NCI-H1417 treated with DMSO at 0.1 percent for 48 hours (cell line): ENCODE results near the gene PFDN4.
A peak's percentile ranks its signal among the peaks of the same experiment; 100 is the strongest.

Experiments used
- DNase-seq: peaks from one replicate; lab custom pipeline; 2025; lab: John Stamatoyannopoulos, UW

The PFDN4 gene

DNA sequence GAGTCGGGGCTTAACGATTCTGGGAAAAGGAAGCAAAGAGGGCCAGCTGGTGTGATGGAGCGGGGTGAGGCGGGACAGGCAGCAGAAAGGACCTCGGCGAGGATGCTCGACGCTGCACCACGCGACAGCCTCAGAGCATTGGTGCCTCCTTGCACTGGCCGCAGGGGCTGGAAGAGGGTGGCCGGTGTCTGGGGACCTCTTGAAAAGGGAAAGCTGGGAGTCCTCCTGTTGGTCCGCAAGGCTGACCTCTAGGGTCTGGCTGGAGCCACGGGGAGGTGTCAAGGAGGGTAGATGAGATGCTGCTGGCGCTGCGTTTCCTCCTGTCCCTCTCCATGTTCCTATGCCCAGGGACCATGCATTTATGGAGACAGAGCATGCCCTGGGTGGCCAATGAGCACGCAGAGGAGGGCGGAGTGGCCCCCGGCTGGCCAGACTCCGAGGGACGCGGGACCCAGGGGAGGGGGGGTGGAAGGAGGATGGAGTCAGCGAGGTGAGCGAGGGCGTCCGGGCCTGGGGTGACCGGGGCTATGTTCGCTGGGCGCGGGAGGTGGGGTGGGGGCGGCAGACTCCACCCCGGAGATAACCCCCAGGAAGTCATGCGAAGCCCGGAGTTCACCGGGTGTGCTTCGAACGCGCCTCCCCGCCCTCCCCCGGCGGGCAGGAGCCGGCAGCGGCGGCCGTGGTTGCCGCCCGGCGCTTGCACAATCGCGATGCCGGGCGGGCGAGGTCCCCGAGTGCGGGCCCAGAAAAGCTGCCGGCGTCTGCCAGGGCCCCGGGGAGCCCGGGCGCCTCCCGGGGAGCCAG is 34.0 kb upstream of the PFDN4 start, which contains the start of gene CYP24A1:
TSS of gene CYP24A1 (minus strand) at position 334 of the 804 bp plus-strand sequence. CDS start 407 bp downstream, outside the sequence.
- DNase-seq: no peak

DNA sequence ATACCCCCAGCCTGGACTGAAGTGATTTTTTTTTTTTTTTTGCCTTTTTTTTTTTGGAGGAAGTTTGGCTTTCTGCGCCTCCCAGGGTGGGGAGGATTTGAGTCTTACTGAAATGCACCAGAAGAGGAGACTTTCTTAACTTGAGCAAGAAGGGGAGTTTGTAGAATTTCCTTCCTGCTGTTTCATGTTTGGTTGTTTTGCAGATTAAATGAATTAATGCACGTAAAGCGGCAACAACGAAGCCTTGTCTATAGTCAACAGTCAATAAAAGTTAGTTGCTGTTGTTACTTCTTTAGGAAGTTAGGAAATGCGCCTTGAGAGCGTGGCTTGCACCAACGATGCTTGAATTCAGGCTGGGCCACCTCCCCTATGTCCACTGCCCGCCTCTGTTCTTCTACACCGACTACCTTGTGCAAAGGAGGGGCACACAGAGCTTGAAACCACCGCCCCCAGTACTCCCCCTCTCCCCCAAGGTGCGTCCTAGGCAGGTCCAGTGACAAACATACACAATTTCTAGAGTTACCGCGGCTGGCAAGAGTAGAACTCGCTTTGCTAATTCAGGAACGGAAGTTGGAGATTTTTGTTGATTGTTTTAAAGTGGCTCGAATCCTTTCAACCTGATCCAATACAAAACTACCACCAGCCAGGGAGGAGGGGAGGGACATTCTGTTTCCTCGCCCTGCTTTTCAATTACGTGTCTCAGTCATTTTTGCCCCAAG is 33.3 kb upstream of the PFDN4 start:
- DNase-seq: no peak

DNA sequence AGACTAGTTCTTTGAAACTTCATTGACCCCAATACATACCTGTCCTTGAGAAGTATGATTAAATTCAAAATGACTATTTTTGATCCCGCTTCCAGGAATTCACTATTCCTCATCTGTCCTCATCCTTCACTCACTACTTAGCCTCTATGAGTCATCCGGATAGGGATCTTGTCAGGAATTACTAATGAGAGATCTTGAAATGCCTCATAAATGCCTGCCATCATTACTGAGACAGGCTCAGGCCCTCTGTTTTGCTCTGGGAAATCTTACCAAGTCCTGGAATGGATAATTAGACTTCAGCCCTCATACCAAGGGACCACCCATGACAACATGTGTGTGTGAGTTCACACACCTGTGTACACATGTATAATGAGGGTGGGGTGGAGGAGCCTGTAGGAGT is 31.3 kb upstream of the PFDN4 start:
- DNase-seq: no peak

DNA sequence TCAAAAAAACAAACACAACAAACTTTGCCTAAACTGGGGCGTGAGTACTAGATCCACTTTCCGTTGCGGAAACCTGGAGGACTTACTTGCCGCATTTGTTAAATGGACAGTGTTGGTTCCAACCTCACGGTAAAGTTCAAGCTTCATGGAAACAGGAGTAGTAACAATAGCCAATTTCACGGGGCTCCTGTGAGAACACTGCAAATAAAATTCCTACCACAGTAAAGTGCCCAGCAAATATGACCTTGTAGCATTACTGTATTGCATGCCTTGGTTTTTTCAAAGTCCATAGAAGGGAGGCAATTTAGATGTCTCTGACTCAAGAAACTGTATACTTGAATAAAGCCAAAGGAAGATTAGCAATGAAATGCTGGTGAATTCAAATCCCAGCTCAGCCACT is 30.5 kb upstream of the PFDN4 start:
- no peak for DNase-seq

DNA sequence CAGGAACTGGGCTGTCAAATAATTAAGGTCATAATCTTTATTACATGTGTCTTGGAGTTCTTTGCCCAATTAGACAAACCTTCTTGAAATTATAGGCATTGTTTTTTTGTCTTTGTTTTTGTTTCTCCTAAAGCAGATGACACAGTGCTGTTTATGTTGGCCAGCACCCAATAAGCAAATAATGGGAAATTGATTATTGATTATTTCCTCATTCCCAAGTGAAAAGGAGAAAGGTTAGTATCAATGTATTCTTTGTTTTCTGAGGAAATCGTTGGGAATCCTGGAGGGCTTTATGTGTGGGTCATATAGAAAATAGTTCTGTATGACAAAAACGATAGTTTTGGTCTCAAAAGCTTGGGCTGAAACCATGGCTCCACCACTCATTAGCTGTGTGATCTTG is 29.6 kb upstream of the PFDN4 start:
- no peak for DNase-seq

DNA sequence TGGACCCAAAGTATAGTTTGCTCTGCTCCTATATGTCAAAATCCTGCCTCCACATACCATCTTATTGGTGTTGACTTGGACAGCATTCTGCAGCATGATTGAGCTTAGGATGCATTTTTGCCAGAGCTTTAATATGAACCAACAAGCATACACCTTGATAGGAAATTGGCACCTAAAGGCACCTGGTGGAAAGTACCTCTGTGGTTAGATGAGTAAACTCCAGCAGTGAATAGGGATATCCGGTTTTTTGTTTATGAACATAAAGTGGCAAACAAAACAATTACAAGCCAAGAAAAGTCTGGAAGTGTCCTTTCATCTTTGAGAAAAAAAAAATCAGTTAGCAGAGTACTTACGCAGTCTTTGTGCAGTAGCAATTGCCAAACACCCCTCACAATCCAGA is 27.9 kb upstream of the PFDN4 start:
- DNase-seq: no peak

DNA sequence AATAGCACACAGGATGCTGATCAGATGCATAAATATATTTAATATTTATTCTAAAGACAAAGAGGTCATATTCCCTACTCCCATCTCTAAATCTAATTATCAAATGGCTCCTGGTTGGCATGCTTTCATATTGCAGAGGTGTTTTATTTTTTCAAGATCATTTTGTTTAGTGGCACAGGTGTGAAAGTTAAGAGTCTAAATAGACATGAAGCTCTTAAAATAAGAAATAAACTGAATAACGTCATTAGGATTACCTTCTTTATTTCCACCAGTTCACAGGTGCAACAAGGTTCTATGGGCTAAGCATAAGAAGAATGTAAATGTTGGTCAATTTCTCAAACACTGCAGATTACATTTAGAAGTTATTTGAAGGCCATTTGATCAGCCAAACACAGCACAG is 27.0 kb upstream of the PFDN4 start:
- no peak for DNase-seq

DNA sequence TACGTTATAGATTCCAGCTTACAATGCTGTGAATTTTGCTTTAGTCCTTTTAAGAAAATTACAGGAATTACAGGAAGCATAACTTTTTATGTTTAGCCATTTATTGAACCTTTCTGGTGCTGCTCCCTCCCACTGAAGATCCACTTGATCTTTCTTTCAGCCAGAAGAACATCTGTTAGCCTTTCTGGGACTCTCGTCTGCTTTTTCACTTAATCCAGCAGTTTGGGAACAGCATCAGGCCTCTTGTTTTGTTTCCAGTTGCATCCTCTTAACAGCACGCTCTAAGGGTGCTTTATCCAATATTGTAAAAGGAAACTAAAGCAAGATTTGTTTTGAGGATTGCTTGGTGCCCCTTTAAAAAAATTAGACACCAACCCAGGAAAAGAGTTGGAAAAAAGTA is 23.8 kb upstream of the PFDN4 start:
- no peak for DNase-seq

DNA sequence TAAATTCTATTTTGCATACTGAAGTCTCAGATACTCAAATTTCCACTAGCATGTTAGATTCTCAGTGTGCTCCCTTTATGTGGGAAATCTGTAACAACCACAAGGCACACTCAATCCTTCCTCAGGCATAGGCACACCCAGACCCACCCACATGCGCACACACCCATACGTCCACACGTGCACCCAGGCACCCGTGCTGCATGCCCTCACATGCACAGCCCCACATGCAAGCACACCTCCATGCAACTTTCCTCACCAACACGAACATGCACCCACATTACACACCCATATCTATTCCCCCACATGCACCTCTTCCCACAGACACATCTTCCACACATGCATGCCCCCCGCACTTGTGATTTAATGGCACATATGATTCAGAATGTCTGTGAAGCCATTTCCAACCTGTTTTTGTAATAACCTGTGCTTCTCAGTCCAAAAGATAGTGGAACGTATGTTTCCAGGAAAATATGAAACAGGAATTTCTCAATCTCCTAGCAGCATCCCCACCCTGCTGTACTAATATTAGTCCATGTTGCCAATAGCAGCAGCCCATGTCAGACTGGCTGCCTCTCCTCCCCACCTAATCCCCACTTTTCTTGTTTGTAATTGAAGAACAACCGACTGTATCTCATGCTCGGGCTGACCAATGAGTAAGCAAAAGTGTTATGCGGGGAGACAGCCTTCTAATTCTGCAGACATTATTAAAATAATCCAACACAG is 22.8 kb upstream of the PFDN4 start:
- DNase-seq: no peak

DNA sequence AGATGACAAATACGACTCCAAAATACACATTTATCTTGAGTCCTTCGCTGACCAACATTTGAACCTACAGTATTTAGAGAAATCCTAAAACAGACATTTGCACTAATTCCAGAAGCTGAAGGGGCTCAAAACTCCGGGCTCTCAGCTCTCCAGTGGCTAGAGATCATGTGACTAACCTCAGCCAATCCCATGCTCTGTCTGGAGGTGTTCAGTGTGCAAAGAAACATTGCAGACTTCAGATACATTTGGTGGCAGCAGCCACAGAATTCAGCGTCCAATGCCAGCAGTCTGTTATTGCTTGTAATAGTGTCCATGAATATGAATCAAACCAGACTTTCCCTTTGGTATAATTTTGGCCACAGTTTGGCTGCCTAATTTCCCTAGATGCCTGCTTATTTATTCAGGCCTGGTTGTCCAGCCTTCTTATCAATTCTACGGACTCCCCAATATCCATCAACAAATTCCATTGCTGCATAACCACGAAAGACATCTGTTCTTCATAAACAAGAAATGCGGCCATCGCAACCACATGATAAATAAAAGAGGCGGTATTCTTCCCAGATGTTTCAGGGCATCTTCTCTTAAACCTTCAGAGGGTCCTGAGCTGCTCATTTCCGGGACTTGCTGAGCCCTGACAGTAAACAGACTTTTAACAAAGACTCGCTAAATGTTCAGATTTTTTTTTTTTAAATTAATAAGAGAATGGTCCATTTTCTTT is 19.6 kb upstream of the PFDN4 start:
- DNase-seq: no peak

DNA sequence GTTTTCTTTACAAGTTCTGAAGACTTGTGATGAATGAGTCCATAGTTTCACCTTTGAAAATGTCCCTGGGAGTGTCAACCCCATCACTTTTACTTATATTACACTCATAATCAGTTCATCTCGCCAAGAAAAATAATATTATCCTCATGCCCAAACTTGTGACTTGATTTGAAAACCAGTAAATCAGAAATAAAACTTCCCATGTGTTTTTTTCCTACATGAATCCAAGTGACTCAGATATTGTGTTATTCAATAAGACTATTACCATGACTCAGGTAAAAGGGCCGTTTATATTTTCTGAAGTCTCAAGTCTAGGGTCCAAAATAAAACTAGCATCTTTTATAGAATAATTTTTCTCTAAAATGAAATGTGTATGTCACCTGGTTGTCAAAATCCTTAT is 18.3 kb upstream of the PFDN4 start:
- DNase-seq: no peak

DNA sequence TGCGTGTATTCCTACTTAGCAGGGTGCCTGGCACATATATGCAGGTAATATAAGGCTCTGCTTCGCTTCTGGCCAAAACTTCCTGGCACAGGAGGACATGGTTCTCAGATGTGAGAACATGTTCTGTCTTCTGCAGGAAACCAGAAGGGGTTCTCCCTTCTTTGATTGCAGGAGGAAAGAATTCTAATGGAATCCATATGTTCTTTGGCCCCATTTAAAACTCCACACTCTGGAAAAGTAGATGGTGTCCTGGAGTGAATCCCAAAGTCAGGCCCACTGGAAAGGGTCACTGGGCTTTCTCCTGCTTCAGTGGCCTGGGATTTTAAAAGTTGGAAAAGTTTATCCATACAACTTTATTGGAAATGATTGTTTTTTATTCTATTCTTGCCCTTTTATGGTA is 17.7 kb upstream of the PFDN4 start:
- DNase-seq: no peak

DNA sequence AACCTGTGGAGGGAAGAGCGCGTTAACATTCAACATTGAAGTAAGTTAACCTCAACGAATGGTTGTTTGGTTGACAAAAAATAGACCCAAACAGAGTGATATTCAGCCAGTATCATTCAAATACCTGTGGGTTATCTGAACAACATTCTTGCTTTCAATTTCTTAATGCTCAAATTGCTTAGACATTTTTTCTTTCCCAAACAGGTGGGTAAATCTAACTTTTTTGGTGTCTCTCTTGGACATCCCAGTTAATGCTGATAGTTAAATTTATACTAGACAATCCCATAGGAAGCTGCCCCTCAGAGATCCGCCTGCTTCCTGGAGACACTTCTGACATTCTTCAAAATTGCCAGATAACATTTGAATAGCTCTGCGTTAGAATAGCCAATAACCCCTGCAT is 14.1 kb upstream of the PFDN4 start:
- no peak for DNase-seq

DNA sequence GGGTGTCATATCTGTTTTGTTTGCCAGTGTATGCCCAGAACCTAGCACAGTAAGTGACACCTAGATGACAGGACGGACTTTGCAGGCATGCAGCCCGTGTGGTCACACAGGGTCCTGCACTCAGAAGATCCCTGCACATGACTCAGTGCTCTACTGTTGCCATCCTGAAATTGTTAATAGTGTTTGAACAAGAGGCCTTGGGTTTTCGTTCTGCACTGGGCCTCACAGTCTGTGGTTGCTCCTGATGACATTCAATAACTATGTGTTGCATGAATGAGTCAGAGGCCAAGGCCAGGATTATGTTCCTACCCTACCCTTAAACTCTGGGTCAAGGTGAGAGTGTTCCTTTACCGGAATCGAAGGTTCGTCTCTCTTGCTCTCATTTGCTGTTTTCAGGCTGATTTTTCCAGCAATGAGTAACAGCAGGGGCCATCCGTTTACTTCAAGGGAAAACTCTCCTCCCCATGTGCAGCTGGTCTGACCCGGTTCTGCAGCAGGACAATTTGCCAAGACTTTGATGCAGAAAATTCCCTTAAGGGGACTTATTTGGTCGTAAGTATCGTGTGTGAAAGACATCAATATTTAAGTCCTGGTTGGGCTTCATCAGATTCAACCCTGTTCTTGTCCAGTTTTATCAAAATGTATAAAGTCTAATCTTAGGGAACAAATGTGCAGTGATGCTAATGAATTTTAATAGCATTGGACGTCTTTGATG is 13.0 kb upstream of the PFDN4 start:
- no peak for DNase-seq

DNA sequence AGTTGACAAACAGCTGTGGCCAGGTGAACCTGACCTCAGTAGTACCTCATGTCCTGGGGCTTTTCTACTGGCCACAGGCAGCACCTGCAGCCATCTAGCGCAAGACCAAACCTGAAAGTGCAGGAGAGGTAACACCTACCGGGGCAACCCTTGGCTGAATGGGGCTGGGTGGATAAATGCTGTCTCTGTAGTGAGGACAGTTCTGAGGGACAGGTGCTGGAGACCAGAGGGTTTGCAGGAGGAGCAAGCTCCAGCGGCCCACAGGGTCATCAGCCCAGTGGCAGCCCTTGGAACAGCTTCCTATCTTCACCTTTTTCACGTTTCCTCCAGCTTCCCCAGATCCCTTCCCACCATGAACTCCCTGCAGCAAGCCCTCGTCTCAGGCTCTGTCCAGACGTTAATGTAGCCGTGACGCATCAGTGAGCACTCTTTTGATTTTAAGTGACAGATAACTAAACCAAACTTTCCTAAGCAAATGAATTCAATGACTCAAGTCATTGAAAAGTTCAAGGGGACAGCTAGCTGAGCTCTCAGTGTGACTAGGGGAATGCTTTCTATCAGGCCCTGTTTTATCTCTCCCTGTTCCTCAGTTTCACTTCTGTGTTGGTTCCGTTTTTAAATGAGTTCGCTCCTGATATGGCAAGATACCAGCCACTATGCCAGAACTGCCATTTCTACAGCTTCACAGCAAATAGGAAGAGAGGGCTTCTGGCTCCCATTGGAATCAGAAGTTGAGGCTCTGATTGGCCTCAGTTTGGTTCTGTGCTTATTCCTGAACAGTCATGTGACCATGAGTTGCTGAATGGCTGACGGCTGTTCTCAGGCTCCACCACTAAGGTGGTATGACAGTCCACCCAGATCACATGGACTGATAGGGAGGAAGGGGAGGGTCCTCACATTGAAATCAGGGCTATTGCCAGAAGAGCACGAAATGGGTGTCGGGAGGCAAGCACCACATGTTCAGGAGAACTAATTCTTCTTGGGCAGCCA is 12.1 kb upstream of the PFDN4 start:
- DNase-seq: no peak

DNA sequence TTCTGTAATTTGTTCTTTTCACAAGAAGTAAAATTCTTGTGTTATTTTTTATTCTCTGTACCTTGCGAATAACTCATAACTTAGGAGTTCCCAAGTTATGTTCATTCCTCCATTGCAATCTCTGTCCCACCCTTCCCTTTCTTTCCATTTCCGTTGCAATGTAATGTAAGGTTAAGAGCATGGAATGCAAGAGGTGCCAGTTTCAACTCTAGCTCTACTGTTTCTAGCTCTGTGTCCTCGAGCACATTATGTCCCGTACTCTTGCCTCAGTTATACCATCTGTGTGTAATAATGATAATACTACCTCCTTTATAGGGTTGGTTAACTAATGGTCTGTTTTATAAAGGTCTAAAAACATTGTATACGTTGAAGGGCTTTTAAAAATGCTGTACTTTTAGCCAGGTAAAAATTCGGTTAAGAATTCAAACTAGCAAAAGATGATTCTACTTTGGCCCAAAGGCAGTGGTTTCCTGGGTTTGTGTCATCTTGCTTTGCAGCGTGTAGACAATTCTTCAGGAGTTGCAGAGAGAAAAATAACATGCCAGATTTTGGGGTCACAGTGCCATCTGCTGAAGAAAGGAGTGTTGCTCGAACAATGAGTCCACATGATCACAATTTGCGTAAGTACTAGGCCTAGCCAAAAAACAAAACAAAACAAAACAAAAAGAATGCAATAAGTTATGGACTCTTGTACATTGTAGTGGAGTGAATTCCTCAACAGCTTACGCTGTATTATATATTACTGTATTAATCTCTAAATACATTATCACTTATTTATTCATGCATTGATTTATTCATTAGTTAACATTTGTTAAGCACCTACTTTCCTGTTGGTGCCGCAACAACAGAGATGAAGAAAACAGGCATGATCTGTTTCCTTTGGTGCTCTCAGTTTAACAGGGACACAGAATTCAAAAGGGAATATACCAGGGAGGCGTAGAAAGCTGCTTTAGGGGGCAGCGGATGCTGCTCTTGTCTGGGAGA is 10.0 kb upstream of the PFDN4 start:
- DNase-seq: no peak

DNA sequence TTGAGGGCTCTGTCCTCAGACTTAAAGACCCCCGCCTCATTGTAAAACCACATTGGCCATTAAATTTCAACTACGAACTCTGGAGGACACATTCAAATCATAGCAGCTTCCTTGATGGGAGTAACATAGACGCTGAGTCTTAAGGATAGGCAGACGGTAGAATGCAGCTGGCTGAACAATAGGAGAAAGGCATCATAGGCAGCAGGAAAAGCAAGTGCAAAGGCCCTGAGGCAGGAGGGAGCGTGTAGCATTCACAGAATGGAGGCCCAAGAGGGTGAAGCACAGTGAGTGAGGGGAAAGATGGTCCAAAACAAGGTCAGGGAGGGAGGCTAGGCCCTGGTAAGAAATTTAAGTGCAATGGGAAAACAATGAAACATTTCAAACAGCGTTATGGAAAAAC is 8.6 kb upstream of the PFDN4 start:
- no peak for DNase-seq

DNA sequence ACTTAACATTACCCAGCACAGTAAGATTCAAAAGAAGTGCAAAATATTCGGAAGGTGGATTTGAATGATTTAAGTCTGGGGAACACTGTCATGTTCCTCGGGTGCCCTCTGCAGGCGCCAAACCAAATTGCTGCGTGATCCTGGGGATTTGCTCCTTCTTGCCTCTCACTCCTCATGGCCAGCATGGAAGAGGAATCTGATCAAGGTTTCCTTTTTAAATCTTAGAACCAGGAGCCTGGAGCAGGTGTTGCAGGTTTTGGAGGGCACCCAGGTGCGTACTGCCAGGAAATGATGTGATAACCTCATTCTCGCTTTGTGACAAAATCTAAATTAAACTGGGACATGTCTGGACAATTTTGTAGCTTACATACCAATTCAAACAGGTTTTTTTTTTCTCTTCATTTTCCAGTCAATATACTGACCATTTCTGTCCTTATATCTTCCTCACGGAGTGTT is 8.1 kb upstream of the PFDN4 start:
- peak; percentile 13 for DNase-seq
